Glutamatergic neuron (in vitro differentiated cells): ENCODE data around the gene MIPOL1. TPM values are rescaled to one million over a fixed set of nuclear protein-coding genes. Genes with fewer than 3 reads are reported as not detected.
A peak's percentile ranks its signal among the peaks of the same experiment; 100 is the strongest.
"Not testable (repeated sequence)": the region's sequence is repeated elsewhere in the genome, so short reads cannot be mapped to it uniquely, and the experiment has no call there.

ENCODE experiments used
- DNase-seq: peaks from one replicate; pipeline ENCODE4 v3.0.0; 2022
- H3K27ac Mint-ChIP-seq: one replicate; pipeline ENCODE4 v1.8.0; 2020; ENCODE audit warnings: mild to moderate bottlenecking, mixed read lengths, inconsistent platforms; ENCODE audit not compliant: unreplicated experiment
- H3K27me3 Mint-ChIP-seq: one replicate; pipeline ENCODE4 v1.8.0; 2020; ENCODE audit warnings: mild to moderate bottlenecking, moderate library complexity, mixed read lengths, inconsistent platforms; ENCODE audit not compliant: unreplicated experiment
- H3K36me3 Mint-ChIP-seq: one replicate; pipeline ENCODE4 v1.8.0; 2020; ENCODE audit warnings: mild to moderate bottlenecking, mixed read lengths, inconsistent platforms; ENCODE audit not compliant: unreplicated experiment
- H3K4me1 Mint-ChIP-seq: one replicate; pipeline ENCODE4 v1.8.0; 2020; ENCODE audit warnings: mild to moderate bottlenecking, low read depth, mixed read lengths, inconsistent platforms; ENCODE audit not compliant: unreplicated experiment
- H3K4me3 Mint-ChIP-seq: one replicate; pipeline ENCODE4 v1.8.0; 2020; ENCODE audit warnings: mild to moderate bottlenecking, mixed read lengths, inconsistent platforms; ENCODE audit not compliant: unreplicated experiment
- H3K9me3 Mint-ChIP-seq: one replicate; pipeline ENCODE4 v1.8.0; 2020; ENCODE audit warnings: mild to moderate bottlenecking, moderate library complexity, mixed read lengths, inconsistent platforms; ENCODE audit not compliant: unreplicated experiment
- CTCF ChIP-seq: fragments of 200-600 bp; sonication (generic); IDR thresholded peaks from one replicate; pipeline ENCODE4 v1.5.0; 2021; ENCODE audit not compliant: partially characterized antibody, unreplicated experiment
- total RNA-seq: library from RNA; stranded (reverse); fragmentation: NEBNext Ultra II Directional; extraction: Animal tissue kit (Norgen Biotek cat#: 25700); gene quantifications from one replicate; pipeline ENCODE4 v1.2.1, GENCODE V29; 2021; ENCODE audit not compliant: unreplicated experiment

Gene MIPOL1
- total RNA-seq, 1 donor from 2014 or later = 14.5 TPM

DNA sequence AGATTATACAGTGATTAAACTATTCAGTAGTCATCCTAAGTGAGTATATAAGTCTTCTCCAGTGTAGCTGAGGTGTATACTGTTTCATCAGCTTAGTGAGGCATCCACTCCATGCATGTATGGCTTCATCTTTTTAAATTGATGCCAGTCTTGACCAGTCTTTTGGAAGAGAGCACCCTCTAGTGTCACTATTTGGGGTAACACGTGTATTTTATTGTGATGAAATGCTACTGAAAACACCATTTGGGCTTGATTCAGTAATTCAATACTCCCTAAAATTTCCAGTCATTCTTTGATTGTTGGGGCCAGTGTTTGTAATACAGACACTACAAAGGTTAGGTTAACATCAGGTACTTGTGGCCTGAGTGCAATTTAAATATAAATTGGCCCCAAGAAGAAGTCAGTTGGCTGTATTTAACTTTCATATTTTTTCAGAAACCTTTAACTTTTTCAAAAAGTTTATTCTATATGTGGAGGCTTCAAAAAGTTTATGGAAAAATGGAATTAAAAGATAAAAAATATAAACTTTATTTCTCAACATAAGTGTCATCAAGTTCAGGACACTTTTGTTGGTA, 35.3 kb downstream of the MIPOL1 start:
- Mint-ChIP-seq H3K27ac (no peak overlapping the region), H3K4me1 (no peaks in the 10 kb centered on the region), H3K36me3 (no peaks in the 10 kb centered on the region), H3K9me3 (no peaks in the 10 kb centered on the region), H3K27me3 (no peaks in the 10 kb centered on the region), H3K4me3 (no peak overlapping the region)
- no peak for DNase-seq
- peak; percentile 70 for TF ChIP-seq CTCF

DNA sequence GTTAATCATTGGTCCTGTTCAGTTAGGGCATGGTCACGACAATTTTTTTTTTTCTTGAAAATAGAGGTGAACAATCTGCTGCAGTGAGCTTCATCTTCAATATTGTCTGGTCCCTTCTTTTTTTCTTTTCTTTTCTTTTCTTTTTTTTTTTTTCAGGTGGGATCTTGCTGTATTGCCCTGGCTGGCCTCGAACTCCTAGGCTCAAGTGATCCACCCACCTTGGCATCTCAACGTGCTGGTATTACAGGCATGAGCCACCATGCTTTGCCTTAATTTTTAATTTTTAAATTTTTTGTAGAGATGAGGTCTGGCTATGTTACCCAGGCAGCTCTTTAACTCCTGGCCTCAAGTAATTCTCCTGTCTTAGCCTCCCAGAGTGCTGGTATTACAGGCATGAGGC, 36.5 kb downstream of the MIPOL1 start:
- TF ChIP-seq CTCF = no peak
- no peaks in the 10 kb centered on the region for H3K27me3 Mint-ChIP-seq
- no peak overlapping the region for H3K27ac Mint-ChIP-seq
- no peaks in the 10 kb centered on the region for H3K9me3 Mint-ChIP-seq
- DNase-seq = no peak
- no peak overlapping the region for H3K4me3 Mint-ChIP-seq
- H3K36me3 Mint-ChIP-seq = no peaks in the 10 kb centered on the region
- no peaks in the 10 kb centered on the region for H3K4me1 Mint-ChIP-seq

DNA sequence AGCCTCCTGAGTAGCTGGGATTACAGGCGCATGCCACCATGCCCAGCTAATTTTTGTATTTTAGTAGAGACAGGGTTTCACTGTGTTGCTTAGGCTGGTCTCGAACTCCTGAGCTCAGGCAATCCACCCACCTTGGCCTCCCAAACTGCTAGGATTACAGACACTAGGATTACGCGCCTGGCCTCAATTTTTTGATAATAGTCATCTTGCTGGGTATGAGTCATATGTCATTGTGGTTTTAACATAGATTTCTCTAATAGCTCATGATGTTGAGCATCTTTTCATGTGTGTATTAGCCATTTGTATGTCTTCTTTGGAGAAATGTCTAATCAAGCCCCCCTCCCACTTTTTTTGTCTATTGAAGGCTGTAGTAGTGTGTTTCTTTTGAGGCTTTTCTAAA, 38.3 kb downstream of the MIPOL1 start:
- H3K27me3 Mint-ChIP-seq, H3K9me3 Mint-ChIP-seq, H3K36me3 Mint-ChIP-seq, H3K4me1 Mint-ChIP-seq, H3K4me3 Mint-ChIP-seq, H3K27ac Mint-ChIP-seq, DNase-seq: not testable (repeated sequence)

DNA sequence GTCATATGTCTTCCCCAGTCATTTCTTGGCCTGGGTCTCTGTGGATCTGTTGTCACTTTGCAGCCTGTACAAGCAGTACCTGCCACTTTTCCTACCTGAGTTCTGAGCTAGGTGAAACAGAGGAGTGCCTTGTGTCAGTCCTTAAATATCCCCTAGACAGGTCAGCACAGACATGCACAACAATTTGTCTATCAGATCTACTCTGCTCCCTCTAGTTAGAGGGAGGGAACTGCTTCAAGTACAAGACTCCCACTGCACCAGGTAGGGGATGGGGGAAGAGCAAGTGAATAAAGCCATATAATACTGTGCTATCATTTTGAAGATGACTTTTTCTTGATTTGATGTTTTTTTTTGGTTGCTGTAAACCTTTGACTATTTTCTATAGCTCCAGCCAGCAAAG, 39.4 kb downstream of the MIPOL1 start:
- TF ChIP-seq CTCF = no peak
- Mint-ChIP-seq H3K27ac (no peak overlapping the region), H3K27me3 (no peaks in the 10 kb centered on the region), H3K36me3 (no peaks in the 10 kb centered on the region), H3K9me3 (no peaks in the 10 kb centered on the region), H3K4me3 (no peak overlapping the region), H3K4me1 (no peaks in the 10 kb centered on the region)
- DNase-seq = no peak

DNA sequence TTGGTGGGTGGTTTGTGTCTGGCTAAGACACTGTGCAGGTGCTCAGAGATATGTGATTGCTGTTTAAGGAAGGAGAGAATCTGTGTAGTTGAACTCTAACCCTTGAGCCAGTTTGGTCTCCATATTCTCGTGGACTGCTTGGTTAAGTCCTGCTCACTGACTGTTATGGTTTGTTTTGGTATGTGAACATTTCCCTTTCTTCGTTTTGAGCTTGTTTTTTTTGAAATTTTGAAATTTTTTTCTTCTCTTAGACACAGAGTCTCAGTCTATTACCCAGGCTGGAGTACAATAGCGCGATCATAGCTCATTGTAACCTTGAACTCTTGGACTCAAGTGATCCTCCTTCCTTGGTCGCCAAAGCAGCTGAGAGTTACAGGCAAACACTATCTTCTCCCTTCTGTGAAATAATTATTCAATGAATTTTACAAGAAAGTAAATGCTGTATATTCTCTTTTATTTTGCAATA, 40.0 kb downstream of the MIPOL1 start:
- Mint-ChIP-seq H3K4me3 (no peak overlapping the region), H3K9me3 (no peaks in the 10 kb centered on the region), H3K36me3 (no peaks in the 10 kb centered on the region), H3K27me3 (no peaks in the 10 kb centered on the region), H3K27ac (no peak overlapping the region), H3K4me1 (no peaks in the 10 kb centered on the region)
- TF ChIP-seq CTCF = no peak
- DNase-seq = no peak
